ENCODE data around the gene MICAL2.

Gene MICAL2

DNA sequence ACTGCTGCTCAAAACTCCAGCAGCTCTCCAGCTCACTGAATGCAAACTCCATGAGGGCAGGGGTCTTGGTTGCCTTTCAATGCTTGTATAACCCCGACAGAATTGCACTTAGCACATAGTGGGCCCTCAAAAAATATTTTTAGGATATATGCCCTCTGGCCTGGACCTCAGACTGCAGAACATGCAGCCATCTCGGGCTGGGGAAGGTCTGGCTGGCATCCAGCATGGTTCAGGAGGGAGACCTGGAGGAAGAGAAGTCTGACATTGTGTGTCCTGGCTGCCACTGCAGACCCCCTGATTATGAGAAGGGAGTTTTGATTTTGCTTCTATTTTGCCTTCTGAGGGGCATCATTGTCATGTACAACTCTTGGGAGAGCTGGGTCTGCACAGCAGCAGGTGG is 157.5 kb downstream of the MICAL2 start:
- TF ChIP-seq, protein P1, sequence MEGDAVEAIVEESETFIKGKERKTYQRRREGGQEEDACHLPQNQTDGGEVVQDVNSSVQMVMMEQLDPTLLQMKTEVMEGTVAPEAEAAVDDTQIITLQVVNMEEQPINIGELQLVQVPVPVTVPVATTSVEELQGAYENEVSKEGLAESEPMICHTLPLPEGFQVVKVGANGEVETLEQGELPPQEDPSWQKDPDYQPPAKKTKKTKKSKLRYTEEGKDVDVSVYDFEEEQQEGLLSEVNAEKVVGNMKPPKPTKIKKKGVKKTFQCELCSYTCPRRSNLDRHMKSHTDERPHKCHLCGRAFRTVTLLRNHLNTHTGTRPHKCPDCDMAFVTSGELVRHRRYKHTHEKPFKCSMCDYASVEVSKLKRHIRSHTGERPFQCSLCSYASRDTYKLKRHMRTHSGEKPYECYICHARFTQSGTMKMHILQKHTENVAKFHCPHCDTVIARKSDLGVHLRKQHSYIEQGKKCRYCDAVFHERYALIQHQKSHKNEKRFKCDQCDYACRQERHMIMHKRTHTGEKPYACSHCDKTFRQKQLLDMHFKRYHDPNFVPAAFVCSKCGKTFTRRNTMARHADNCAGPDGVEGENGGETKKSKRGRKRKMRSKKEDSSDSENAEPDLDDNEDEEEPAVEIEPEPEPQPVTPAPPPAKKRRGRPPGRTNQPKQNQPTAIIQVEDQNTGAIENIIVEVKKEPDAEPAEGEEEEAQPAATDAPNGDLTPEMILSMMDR (conservative IDR thresholded peaks at IDR 0.05), result no peak
- no peak overlapping the region for H3K27ac ChIP-seq

DNA sequence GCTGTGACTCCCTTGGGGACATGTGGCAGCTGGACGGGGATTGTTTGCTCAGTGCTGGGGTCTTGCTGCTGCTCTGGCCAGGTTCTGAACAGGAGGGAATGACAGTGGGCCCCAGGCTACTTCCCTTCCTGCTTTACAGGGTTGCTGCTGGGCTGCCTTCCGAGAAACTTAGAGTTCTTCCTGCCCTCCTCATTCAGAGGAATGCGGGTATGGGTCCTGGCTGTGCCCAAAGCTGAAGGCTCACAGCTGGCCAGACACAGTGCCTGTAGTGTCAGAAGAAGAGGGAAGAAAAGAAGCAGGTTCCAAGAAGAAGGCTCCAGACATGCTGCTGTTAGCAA is 158.7 kb downstream of the MICAL2 start:
- H3K27ac ChIP-seq, result no peak overlapping the region
- TF ChIP-seq, protein P1 (conservative IDR thresholded peaks at IDR 0.05), result no peak

GRCh38 chr11:12269446-12270214 is 159.2 kb downstream of the MICAL2 start:
- H3K27ac ChIP-seq, result no peak overlapping the region
- TF ChIP-seq, protein P1 (conservative IDR thresholded peaks at IDR 0.05), result no peak

DNA sequence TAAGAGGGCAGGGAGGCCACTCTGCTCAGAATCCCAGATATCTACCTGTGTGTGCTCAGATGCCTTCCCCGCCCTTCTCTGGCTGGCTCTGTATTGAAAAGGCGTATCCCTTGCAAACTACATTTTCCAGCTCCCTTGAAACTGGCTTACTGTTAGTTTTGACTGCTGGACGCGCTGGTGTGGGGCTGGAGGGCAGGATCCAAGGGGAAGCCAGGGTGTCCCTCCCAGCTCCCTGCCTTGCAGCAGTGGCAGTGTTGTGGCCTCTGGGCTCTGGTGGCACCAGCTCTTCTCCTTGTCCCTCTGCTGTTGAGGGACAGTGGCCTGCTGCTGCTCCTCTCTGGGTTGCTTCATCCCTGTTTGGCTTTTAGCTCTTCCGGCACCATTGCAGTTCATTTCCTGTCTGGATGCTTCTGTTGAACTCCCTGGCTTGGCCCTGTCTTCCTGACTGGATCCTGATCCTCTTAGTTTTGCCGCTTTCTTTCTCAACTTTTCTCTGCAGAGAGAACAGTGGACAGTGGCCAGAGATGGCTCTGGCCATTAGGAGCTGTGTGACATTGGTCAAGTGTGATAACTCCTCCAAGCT is 159.9 kb downstream of the MICAL2 start:
- TF ChIP-seq, protein P1 (conservative IDR thresholded peaks at IDR 0.05), result no peak
- no peak overlapping the region for H3K27ac ChIP-seq

- no peak overlapping the region for H3K27ac ChIP-seq
- TF ChIP-seq, protein P1 (conservative IDR thresholded peaks at IDR 0.05), result no peak
These were observed 160.4 kb downstream of the MICAL2 start for GRCh38 chr11:12270817-12271216.

- TF ChIP-seq, protein P1 (conservative IDR thresholded peaks at IDR 0.05), result no peak
- no peak overlapping the region for H3K27ac ChIP-seq
These were observed 160.9 kb downstream of the MICAL2 start for GRCh38 chr11:12271241-12271640.

- no peak overlapping the region for H3K27ac ChIP-seq
- TF ChIP-seq, protein P1 (conservative IDR thresholded peaks at IDR 0.05), result no peak
These were observed 161.5 kb downstream of the MICAL2 start for GRCh38 chr11:12271826-12272366.

Data from VCaP (cell line).